Kidney (tissue), 22 donors: ENCODE results near the gene LARP1. TPM values are rescaled to one million over a fixed set of nuclear protein-coding genes. Genes with fewer than 3 reads are reported as not detected.

ENCODE experiments used
- DNase-seq, 5 donors: peaks; one replicate each; pipeline ENCODE4 v3.0.0-alpha.2; 2013 to 2020
- FAIRE-seq: peaks from 2 replicates; lab custom pipeline; 2012; peaks lifted over from hg19 to GRCh38; lab: Jason Lieb, UNC
- H3K27ac ChIP-seq, 2 donors: one replicate each; pipeline ENCODE4 v1.7.0; 2013; ENCODE audit warnings: low read depth in 2 of 2, low read length in 2 of 2, inconsistent platforms in 1 of 2
- H3K27me3 ChIP-seq: one replicate; pipeline ENCODE4 v1.7.1; 2013; ENCODE audit warnings: low read length, inconsistent platforms; ENCODE audit not compliant: control insufficient read depth, insufficient read depth
- H3K36me3 ChIP-seq, 3 donors: one replicate each; pipeline versions ENCODE4 v1.7.0 to v1.7.1; 2013; ENCODE audit warnings: low read length in 3 of 3, control low read depth in 1 of 3, inconsistent platforms in 1 of 3; ENCODE audit not compliant: insufficient read depth in 3 of 3, control insufficient read depth in 2 of 3
- H3K4me1 ChIP-seq, 3 donors: one replicate each; pipeline versions ENCODE4 v1.7.0 to v1.7.1; 2013; ENCODE audit warnings: low read length in 3 of 3, inconsistent platforms in 1 of 3, low read depth in 1 of 3; ENCODE audit not compliant: control insufficient read depth in 2 of 3, insufficient read depth in 2 of 3
- H3K4me3 ChIP-seq, 3 donors: one replicate each; pipeline versions ENCODE4 v1.7.0 to v1.8.1; 2013; ENCODE audit warnings: low read length in 3 of 3, control low read depth in 1 of 3, inconsistent platforms in 1 of 3
- H3K9ac ChIP-seq, 3 donors: one replicate each; pipeline versions ENCODE4 v1.7.0 to v1.7.1; 2013; ENCODE audit warnings: low read length in 3 of 3, control low read depth in 1 of 3, inconsistent platforms in 1 of 3
- H3K9me3 ChIP-seq, 3 donors: one replicate each; pipeline versions ENCODE4 v1.7.0 to v1.7.1; 2013; ENCODE audit warnings: low read length in 3 of 3, control low read depth in 1 of 3, inconsistent platforms in 1 of 3; ENCODE audit not compliant: control insufficient read depth in 2 of 3, insufficient read depth in 1 of 3
- CTCF ChIP-seq: IDR thresholded peaks from 3 replicates; pipeline ENCODE4 v1.5.1; 2012; ENCODE audit warnings: mild to moderate bottlenecking, moderate library complexity, borderline replicate concordance; ENCODE audit not compliant: insufficient read depth; ENCODE audit errors: extremely low read depth
- intact Hi-C: fragments of 100-400 bp; cut with DNase I; formaldehyde crosslinking; loops from one replicate; pipeline ENCODE4 v1.11.1; 2022
- long read RNA-seq, 10 donors: library from polyadenylated mRNA in 1 of 10; unstranded in 1 of 10; transcript quantifications; one replicate each; pipeline ENCODE4 v2.0.0 and lab custom pipeline, GENCODE V29; 2021 to 2026
- polyA plus RNA-seq: library from polyadenylated mRNA; stranded (reverse); fragments of 350-450 nt; fragmentation: Illumina TruSeq; extraction: RNeasy Lipid Tissue Mini Kit (QIAGEN cat#74804); gene quantifications from one replicate; pipeline ENCODE4 v1.2.3, GENCODE V29; 2014; ENCODE audit warnings: low read depth, low replicate concordance; ENCODE audit not compliant: insufficient read depth
- total RNA-seq: library from RNA; stranded (reverse); fragmentation: NEBNext Ultra II Directional; extraction: Animal tissue kit (Norgen Biotek cat#: 25700); gene quantifications from one replicate; pipeline ENCODE4 v1.2.1, GENCODE V29; 2021
- donor health status: control.
- donor health status: control.
- donor health status: control.
- donor health status: control.
- donor health status: control.
- donor health status: DM: yes; HTN: yes; CAD: no.
- donor health status: Normal renal cell carcinoma (clear cell type).

Gene LARP1
- 155 TPM for total RNA-seq
- 25.2 TPM for polyA plus RNA-seq
- long read RNA-seq, donor 1, transcript LARP1-214 (2 exons, 287 nt), result major isoform, 7 of 12 reads
- long read RNA-seq, donor 1, partial matches to known transcripts, result 5 of 12 reads
- long read RNA-seq, donor 1, other reads (novel, unspliced or antisense), result 0 of 12 reads
- long read RNA-seq, donor 2, partial matches to known transcripts, result 5 of 7 reads
- long read RNA-seq, donor 2, other reads (novel, unspliced or antisense), result 0 of 7 reads
- long read RNA-seq, donor 3, partial matches to known transcripts, result 36 of 36 reads
- long read RNA-seq, donor 3, other reads (novel, unspliced or antisense), result 0 of 36 reads
- long read RNA-seq, donor 4, partial matches to known transcripts, result 13 of 15 reads
- long read RNA-seq, donor 4, other reads (novel, unspliced or antisense), result 0 of 15 reads
- long read RNA-seq, donor 5, result 0 reads
- long read RNA-seq, donor 6, partial matches to known transcripts, result 0 of 1 reads
- long read RNA-seq, donor 6, other reads (novel, unspliced or antisense), result 0 of 1 reads
- long read RNA-seq, donor 7, partial matches to known transcripts, result 18 of 62 reads
- long read RNA-seq, donor 7, other reads (novel, unspliced or antisense), result 44 of 62 reads
- long read RNA-seq, donor 8, transcript LARP1-214 (2 exons, 287 nt), result major isoform, 6 of 6 reads
- long read RNA-seq, donor 8, partial matches to known transcripts, result 0 of 6 reads
- long read RNA-seq, donor 8, other reads (novel, unspliced or antisense), result 0 of 6 reads
- long read RNA-seq, donor 9, partial matches to known transcripts, result 0 of 2 reads
- long read RNA-seq, donor 9, other reads (novel, unspliced or antisense), result 0 of 2 reads
- long read RNA-seq, donor 10, partial matches to known transcripts, result 40 of 42 reads
- long read RNA-seq, donor 10, other reads (novel, unspliced or antisense), result 0 of 42 reads

GRCh38 chr5:154755361-154756008 lies at the start of gene LARP1:
Gene LARP1 (plus strand): TSS chr5:154755377. CDS start chr5:154755758, 381 bp downstream.
- FAIRE-seq, result no peak
- no peaks in the 10 kb centered on the region for H3K9me3 ChIP-seq
- no peaks in the 10 kb centered on the region for H3K27me3 ChIP-seq
- peak within 1 kb of the TSS; percentile 97 to 98 for H3K27ac ChIP-seq
- TF ChIP-seq CTCF, result no peak
- peak within 1 kb of the TSS; percentile 47 to 98 (median 89) for H3K9ac ChIP-seq
- peak within 1 kb of the TSS; percentile 64 to 91 (median 72) for H3K4me3 ChIP-seq
- H3K4me1 ChIP-seq, result peaks cover 6 to 25% (median 19%) of the 10 kb centered on the region in 3 donors
- no peaks in the 10 kb centered on the region for H3K36me3 ChIP-seq
- peak in 3 of 5 donors; percentile 64 to 80 (median 76) for DNase-seq
- intact Hi-C loops, result no loop called here

GRCh38 chr5:154706416-154706815 lies 48.8 kb upstream of the LARP1 start:
- TF ChIP-seq CTCF, result no peak
- H3K9ac ChIP-seq, result no peak overlapping the region
- H3K27ac ChIP-seq, result no peak overlapping the region
- no peak for DNase-seq
- H3K36me3 ChIP-seq, result no peaks in the 10 kb centered on the region
- no peak overlapping the region for H3K4me3 ChIP-seq
- no peak for FAIRE-seq
- H3K4me1 ChIP-seq, result peaks cover 0 to 3% (median 0%) of the 10 kb centered on the region in 3 donors
- intact Hi-C loops, result no loop called here
- H3K9me3 ChIP-seq, result no peaks in the 10 kb centered on the region
- H3K27me3 ChIP-seq, result no peaks in the 10 kb centered on the region

DNA sequence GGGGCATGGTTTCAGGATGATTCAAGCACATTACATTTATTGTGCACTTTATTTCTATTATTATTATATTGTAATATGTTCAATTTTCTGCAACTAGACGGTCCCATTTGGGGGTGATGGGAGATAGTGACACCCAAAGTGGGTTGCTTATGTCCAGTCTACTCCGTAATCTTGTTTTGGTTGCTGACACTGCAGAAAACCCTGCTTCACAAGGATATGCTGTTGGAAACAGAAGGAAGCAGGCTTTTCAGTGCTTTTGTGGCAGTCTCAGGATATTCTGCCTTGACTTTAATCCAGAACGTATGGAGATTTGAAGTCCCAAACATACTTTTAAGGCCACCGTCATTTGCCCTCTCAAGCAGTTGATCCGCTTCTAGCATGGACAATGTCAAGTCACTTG lies 47.5 kb upstream of the LARP1 start:
- H3K27me3 ChIP-seq, result no peaks in the 10 kb centered on the region
- H3K9ac ChIP-seq, result no peak overlapping the region
- intact Hi-C loops, result no loop called here
- H3K9me3 ChIP-seq, result no peaks in the 10 kb centered on the region
- FAIRE-seq, result no peak
- no peak for TF ChIP-seq CTCF
- H3K4me3 ChIP-seq, result no peak overlapping the region
- no peak overlapping the region for H3K27ac ChIP-seq
- H3K4me1 ChIP-seq, result peaks cover 0 to 4% (median 0%) of the 10 kb centered on the region in 3 donors
- DNase-seq, result no peak
- H3K36me3 ChIP-seq, result no peaks in the 10 kb centered on the region
